Measurements from ENCODE around the gene PRDX3.
A peak's percentile ranks its signal among the peaks of the same experiment; 100 is the strongest.
"Not testable (repeated sequence)": the region's sequence is repeated elsewhere in the genome, so short reads cannot be mapped to it uniquely, and the experiment has no call there.

PRDX3 gene

GRCh38 chr10:119165171-119166117 lies 13.2 kb downstream of the PRDX3 start, which contains the start of gene SFXN4:
Gene SFXN4 (minus strand): TSS chr10:119165714. CDS start chr10:119165647, 67 bp downstream.
- H3K4me3 ChIP-seq (ENCODE audit: low read depth, low read length), result peak within 1 kb of the TSS; percentile 86
- peak; percentile 44 for DNase-seq (ENCODE audit: low read depth)
- no peak for TF ChIP-seq CTCF (conservative IDR thresholded peaks at IDR 0.05; ENCODE audit: low read depth, low read length)

- no peak for DNase-seq (ENCODE audit: low read depth)
- H3K4me3 ChIP-seq (ENCODE audit: low read depth, low read length), result no peak overlapping the region
- no peak for TF ChIP-seq CTCF (conservative IDR thresholded peaks at IDR 0.05; ENCODE audit: low read depth, low read length)
Measured at GRCh38 chr10:119162452-119163092, 16.0 kb downstream of the PRDX3 start.

GRCh38 chr10:119161680-119162451 lies 16.7 kb downstream of the PRDX3 start:
- peak; percentile 8 for TF ChIP-seq CTCF (conservative IDR thresholded peaks at IDR 0.05; ENCODE audit: low read depth, low read length)
- DNase-seq (ENCODE audit: low read depth), result no peak
- no peak overlapping the region for H3K4me3 ChIP-seq (ENCODE audit: low read depth, low read length)

GRCh38 chr10:119159332-119159731 lies 19.3 kb downstream of the PRDX3 start:
- no peak for TF ChIP-seq CTCF (conservative IDR thresholded peaks at IDR 0.05; ENCODE audit: low read depth, low read length)
- H3K4me3 ChIP-seq (ENCODE audit: low read depth, low read length), result no peak overlapping the region
- no peak for DNase-seq (ENCODE audit: low read depth)

- no peak for TF ChIP-seq CTCF (conservative IDR thresholded peaks at IDR 0.05; ENCODE audit: low read depth, low read length)
Measured at GRCh38 chr10:119153661-119154060, 25.0 kb downstream of the PRDX3 start.

GRCh38 chr10:119153041-119153440 lies 25.6 kb downstream of the PRDX3 start:
- no peak overlapping the region for H3K4me3 ChIP-seq (ENCODE audit: low read depth, low read length)
- TF ChIP-seq CTCF (conservative IDR thresholded peaks at IDR 0.05; ENCODE audit: low read depth, low read length), result no peak

More at GRCh38 chr10:119153661-119154060, 25.0 kb downstream of the PRDX3 start:
- DNase-seq (ENCODE audit: low read depth), result no peak
- H3K4me3 ChIP-seq (ENCODE audit: low read depth, low read length), result no peak overlapping the region

GRCh38 chr10:119151601-119152000 lies 27.0 kb downstream of the PRDX3 start:
- not testable (repeated sequence) for H3K4me3 ChIP-seq (ENCODE audit: low read depth, low read length); DNase-seq (ENCODE audit: low read depth)

More at GRCh38 chr10:119153041-119153440, 25.6 kb downstream of the PRDX3 start:
- no peak for DNase-seq (ENCODE audit: low read depth)
